Ectodermal cell (in vitro differentiated cells): ENCODE measurements around the gene SLC29A1. TPM values are rescaled to one million over a fixed set of nuclear protein-coding genes. Genes with fewer than 3 reads are reported as not detected.
A peak's percentile ranks its signal among the peaks of the same experiment; 100 is the strongest.

Experiments
- H3K27ac ChIP-seq: 2 replicates; pipeline ENCODE4 v1.7.0; 2013; ENCODE audit warnings: mild to moderate bottlenecking, low read depth, low read length; ENCODE audit not compliant: insufficient read depth, poor library complexity, severe bottlenecking
- H3K27me3 ChIP-seq: 2 replicates; pipeline ENCODE4 v1.7.0; 2013; ENCODE audit warnings: mild to moderate bottlenecking, low read length; ENCODE audit not compliant: insufficient read depth, control insufficient read depth, poor library complexity, severe bottlenecking
- H3K36me3 ChIP-seq: one replicate; pipeline ENCODE4 v1.7.0; 2013; ENCODE audit warnings: low read length; ENCODE audit not compliant: control insufficient read depth, insufficient read depth
- H3K4me1 ChIP-seq: one replicate; pipeline ENCODE4 v1.7.0; 2013; ENCODE audit warnings: low read length; ENCODE audit not compliant: control insufficient read depth, insufficient read depth
- H3K4me3 ChIP-seq: 2 replicates; pipeline ENCODE4 v1.7.0; 2013; ENCODE audit warnings: low read depth, low read length, control low read depth; ENCODE audit not compliant: insufficient read depth
- H3K9me3 ChIP-seq: 2 replicates; pipeline ENCODE4 v1.7.0; 2013; ENCODE audit warnings: mild to moderate bottlenecking, low read length, moderate library complexity; ENCODE audit not compliant: control insufficient read depth
- WGBS, 2 experiments: methylation state at CpG; one replicate each; pipeline ENCODE4 v1.1.7; 2013; ENCODE audit warnings: missing lambda C conversion rate in 2 of 2; 5-methylcytosine and 5-hydroxymethylcytosine counted together
- polyA plus RNA-seq, 4 experiments: library from polyadenylated mRNA; stranded (reverse); fragments of 50-300 nt; gene quantifications; one replicate each; pipeline ENCODE4 v1.2.3, GENCODE V29; 2013

Gene SLC29A1
- 76.4 TPM for polyA plus RNA-seq (2013, experiment 1 of 4)
- 66.5 TPM for polyA plus RNA-seq (2013, experiment 2 of 4)
- 62.2 TPM for polyA plus RNA-seq (2013, experiment 3 of 4)
- polyA plus RNA-seq (2013, experiment 4 of 4), result 69.4 TPM

DNA sequence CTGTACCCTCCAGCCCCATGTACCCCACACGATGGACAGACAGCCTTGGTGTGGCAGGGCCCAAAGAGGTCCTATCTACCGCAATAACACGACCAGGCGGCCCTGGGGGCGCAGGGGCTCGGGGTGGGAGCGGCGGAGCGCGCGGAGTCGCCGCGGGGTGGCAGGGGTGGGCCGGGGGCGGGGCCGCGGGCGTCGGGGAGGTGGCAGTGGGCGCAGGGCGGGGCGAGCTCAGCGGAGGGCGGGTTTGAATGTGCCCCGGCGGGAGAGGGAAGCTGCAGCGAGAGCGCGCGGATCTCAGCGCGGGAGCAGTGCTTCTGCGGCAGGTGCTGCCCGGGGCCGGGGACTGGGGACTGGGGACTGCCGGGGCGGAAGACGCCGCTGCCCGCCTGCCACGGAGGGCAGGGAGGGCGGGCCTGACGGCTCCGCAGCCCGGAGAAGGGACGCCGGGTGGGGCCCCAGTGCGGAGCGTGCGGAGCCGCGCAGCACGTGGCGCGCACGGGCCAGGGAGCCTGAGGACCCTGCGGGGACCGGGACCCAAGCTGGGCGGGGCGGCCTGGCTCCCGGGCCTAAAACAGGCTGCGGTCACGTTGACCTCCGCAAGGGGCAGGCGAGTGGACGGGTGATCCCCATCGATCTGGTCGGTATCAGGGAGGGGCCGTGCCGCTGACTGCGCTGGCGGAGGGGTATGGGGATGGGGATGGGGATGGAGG is at the start of gene SLC29A1:
SLC29A1 (plus strand) TSS at position 277 of the 710 bp plus-strand sequence. CDS start 3,719 bp downstream, outside the sequence.
- Histone ChIP-seq H3K27ac (no peak within 1 kb of the TSS), H3K4me3 (peak within 1 kb of the TSS; percentile 54), H3K9me3 (no peaks in the 10 kb centered on the region), H3K4me1 (peaks cover 48% of the 10 kb centered on the region), H3K36me3 (no peaks in the 10 kb centered on the region), H3K27me3 (no peaks in the 10 kb centered on the region)
- 0% methylated on average over 73 of the region's 73 CpGs for WGBS, 2 experiments

DNA sequence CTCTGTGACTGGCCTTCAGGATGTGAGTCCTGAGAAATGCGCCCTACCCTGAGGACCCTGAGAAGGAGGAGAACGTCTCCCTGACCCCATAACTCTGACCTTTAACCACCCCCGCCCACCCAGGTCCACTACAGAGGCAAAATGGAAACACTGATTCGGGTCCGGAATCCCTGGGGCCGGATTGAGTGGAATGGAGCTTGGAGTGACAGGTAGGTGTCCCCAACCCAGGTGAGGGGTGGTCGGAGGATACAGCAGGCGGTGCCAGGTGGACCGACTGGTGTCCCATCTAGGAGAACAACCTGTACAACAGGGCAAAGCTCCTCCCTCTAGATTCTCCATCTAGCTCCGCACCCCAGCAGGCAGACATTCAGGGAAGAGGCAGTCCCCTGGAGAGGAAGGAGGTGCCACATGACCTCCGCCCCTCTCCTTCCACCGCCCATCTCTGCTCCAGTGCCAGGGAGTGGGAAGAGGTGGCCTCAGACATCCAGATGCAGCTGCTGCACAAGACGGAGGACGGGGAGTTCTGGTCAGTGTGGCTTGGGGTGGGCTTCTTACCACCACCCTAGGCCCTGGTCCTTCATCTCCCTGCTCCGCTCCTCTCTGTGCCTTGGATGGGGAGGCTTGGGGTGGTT is 47.1 kb upstream of the SLC29A1 start:
- no peaks in the 10 kb centered on the region for H3K9me3 ChIP-seq
- no peak overlapping the region for H3K27ac ChIP-seq
- H3K4me3 ChIP-seq, result no peak overlapping the region
- H3K27me3 ChIP-seq, result no peaks in the 10 kb centered on the region
- no peaks in the 10 kb centered on the region for H3K4me1 ChIP-seq
- H3K36me3 ChIP-seq, result no peaks in the 10 kb centered on the region
- WGBS, 2 experiments, result 91 to 92% methylated on average over 14 to 15 of the region's 15 CpGs

DNA sequence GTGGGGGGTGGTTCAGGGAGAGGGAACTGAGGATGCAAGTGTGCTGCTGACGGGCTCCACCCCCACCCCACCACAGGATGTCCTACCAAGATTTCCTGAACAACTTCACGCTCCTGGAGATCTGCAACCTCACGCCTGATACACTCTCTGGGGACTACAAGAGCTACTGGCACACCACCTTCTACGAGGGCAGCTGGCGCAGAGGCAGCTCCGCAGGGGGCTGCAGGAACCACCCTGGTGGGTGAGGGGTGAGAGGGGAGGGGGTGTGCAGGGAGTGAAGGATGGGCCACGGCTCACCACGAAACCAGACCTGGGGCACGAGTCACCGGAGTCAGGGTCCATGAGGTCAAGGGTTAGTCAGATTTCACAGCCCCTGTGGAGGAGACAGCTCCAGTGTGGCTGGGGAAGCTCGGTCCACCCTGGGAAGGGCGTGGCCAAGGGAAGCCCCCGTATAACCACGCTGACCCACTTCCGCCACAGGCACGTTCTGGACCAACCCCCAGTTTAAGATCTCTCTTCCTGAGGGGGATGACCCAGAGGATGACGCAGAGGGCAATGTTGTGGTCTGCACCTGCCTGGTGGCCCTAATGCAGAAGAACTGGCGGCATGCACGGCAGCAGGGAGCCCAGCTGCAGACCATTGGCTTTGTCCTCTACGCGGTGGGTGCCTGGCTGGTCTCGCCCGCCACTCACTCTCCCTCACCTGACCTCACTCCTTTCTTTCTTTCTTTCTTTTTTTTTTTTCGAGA is 46.5 kb upstream of the SLC29A1 start:
- WGBS, 2 experiments, result 88% methylated on average over 24 of the region's 24 CpGs
- no peaks in the 10 kb centered on the region for H3K27me3 ChIP-seq
- H3K4me3 ChIP-seq, result no peak overlapping the region

DNA sequence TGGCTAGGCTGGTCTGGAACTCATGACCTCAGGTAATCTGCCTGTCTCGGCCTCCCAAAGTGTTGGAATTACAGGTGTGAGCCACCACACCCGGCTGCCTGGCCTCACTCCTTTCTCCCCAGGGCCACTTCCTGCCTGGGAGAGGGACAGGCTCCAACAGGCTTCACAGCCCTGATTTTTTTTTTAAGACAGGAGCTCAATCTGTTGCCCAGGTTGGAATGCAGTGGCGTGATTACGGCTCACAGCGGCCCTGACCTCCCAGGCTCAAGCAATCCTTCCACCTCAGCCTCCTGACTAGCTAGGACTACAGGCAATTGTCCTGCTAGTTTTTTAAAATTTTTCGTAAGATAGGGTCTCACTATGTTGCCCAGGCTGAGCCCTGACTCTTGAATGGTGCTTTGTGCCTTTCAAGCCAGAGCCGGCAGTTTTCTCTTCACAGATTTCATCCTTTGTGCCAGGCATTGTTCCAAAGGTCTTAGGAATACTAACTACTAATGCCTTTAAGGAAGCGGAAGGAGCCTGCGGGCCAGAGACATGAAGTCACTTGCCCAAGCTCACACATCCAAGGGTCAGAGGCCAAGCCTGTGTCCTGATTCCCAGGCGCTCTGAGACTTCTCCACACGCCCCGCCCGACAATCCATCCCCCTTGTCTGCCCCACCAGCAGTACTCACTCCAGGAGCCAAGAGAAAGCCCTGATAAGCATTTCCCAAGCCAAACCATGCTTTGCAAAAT is 45.5 kb upstream of the SLC29A1 start:
- Histone ChIP-seq H3K9me3 (no peaks in the 10 kb centered on the region), H3K27ac (no peak overlapping the region), H3K27me3 (no peaks in the 10 kb centered on the region), H3K4me1 (no peaks in the 10 kb centered on the region), H3K36me3 (no peaks in the 10 kb centered on the region), H3K4me3 (no peak overlapping the region)
- WGBS, 2 experiments, result 89 to 90% methylated on average over 13 of the region's 13 CpGs

More for the DNA sequence above, 46.5 kb upstream of the SLC29A1 start:
- H3K9me3 ChIP-seq, result no peaks in the 10 kb centered on the region
- H3K27ac ChIP-seq, result no peak overlapping the region
- no peaks in the 10 kb centered on the region for H3K4me1 ChIP-seq
- no peaks in the 10 kb centered on the region for H3K36me3 ChIP-seq

DNA sequence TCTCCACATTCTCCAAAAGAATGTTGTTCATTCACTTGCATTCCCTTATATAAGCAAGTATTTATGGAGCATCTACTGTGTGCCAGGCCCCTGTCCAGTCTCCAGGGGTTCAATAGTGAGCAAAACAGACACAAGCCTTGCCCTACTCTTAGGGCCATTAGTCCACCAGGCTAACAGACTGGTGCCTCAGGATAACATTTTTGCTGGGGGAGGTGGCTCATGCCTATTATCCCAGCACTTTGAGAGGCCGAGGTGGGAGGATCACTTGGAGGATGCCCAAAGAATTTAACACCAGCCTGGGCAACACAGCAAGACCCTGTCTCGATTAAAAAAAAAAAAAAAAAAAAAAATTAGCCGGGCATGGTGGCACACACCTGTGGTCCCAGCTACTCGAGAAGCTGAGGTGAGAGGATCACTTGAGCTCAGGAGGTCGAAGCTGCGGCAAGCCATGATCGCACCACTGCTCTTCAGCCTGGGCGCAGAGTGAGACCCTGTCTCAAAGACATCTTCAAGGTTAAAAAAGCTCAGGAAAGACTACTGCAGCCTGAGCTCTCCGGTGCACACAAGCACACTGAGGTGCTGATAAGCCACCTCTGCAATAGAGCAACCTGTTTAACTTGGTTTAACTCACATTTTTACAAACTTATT is 44.8 kb upstream of the SLC29A1 start:
- no peaks in the 10 kb centered on the region for H3K9me3 ChIP-seq
- no peak overlapping the region for H3K4me3 ChIP-seq
- H3K27me3 ChIP-seq, result no peaks in the 10 kb centered on the region
- H3K36me3 ChIP-seq, result no peaks in the 10 kb centered on the region
- no peak overlapping the region for H3K27ac ChIP-seq
- WGBS, 2 experiments, result 93 to 96% methylated on average over 9 of the region's 9 CpGs
- no peaks in the 10 kb centered on the region for H3K4me1 ChIP-seq

DNA sequence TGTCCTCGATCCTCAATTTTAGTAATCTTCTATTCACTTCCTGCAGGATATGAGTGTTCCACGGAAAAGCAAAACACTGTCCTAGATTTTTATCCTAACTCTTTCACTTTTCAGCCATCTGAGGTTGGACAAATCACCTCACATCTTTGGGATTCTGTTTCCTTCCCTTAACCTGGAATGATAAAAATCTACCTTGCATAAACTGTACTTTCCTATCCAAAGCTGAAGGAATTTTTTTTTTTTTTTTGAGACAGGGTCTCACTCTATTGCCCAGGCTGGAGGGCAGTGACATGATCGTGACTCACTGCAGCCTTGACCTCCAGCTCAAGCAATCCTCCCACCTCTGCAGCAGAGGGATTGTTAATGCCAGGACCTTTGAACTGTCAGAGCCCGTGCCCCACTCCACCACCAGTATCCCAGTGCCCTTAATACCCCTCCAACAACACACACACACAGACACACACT is 44.3 kb upstream of the SLC29A1 start:
- Histone ChIP-seq H3K9me3 (no peaks in the 10 kb centered on the region), H3K36me3 (no peaks in the 10 kb centered on the region), H3K4me3 (no peak overlapping the region), H3K27me3 (no peaks in the 10 kb centered on the region), H3K4me1 (no peaks in the 10 kb centered on the region), H3K27ac (no peak overlapping the region)
- WGBS, 2 experiments, result 81 to 91% methylated on average over 4 of the region's 4 CpGs

DNA sequence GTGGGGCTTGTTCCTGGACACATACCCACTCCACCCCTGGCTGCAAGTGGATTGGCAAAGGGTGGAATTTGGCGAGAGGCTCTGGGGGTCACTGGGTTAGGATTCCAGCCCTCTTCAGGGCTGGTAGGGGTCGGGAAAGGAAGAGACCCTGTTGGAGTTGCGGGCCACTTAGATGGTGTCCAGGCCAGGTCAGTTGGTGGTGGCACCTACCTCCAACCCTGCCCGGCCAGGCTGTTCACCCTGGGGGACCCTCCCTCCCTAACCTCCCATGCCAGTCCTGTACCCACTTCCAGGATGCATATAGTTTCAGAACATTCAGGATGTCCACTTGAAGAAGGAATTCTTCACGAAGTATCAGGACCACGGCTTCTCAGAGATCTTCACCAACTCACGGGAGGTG is 43.7 kb upstream of the SLC29A1 start:
- no peaks in the 10 kb centered on the region for H3K36me3 ChIP-seq
- H3K9me3 ChIP-seq, result no peaks in the 10 kb centered on the region
- no peak overlapping the region for H3K4me3 ChIP-seq
- WGBS, 2 experiments, result 91 to 94% methylated on average over 7 of the region's 7 CpGs
- H3K27ac ChIP-seq, result no peak overlapping the region
- no peaks in the 10 kb centered on the region for H3K4me1 ChIP-seq
- no peaks in the 10 kb centered on the region for H3K27me3 ChIP-seq

DNA sequence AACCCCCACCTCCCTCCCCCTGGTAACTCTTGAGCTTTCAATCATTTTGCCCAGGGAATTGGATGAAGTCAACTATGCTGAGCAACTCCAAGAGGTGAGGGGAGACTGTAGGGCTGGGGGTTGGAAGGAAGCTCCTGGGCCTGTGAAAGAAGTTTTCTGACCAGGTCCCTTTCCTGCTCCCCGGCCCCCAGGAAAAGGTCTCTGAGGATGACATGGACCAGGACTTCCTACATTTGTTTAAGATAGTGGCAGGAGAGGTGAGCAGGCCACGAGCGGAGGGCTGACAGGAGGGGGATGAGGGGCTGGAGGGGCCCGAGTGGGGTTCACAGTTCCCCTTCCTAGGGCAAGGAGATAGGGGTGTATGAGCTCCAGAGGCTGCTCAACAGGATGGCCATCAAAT is 43.0 kb upstream of the SLC29A1 start:
- Histone ChIP-seq H3K36me3 (no peaks in the 10 kb centered on the region), H3K9me3 (no peaks in the 10 kb centered on the region), H3K4me1 (no peaks in the 10 kb centered on the region), H3K27me3 (no peaks in the 10 kb centered on the region), H3K4me3 (no peak overlapping the region), H3K27ac (no peak overlapping the region)
- 95 to 98% methylated on average over 4 of the region's 4 CpGs for WGBS, 2 experiments

DNA sequence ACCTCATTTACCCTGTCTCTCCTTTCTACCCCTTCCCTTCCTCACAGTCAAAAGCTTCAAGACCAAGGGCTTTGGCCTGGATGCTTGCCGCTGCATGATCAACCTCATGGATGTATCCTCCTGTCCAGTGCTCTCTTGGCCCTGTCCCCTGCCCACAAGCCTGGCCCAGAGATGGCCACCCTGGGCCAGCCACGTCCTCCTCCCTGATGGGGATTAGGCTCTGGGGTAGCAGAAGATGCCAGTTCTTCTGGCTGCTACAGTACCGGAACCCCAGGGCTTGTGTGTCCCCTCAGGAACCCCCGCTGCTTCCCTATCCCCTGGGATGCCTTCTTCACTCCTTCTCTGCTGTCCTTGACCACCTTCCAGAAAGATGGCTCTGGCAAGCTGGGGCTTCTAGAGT is 42.5 kb upstream of the SLC29A1 start:
- Histone ChIP-seq H3K4me3 (no peak overlapping the region), H3K9me3 (no peaks in the 10 kb centered on the region), H3K4me1 (peaks cover 3% of the 10 kb centered on the region), H3K36me3 (no peaks in the 10 kb centered on the region), H3K27me3 (no peaks in the 10 kb centered on the region), H3K27ac (no peak overlapping the region)
- WGBS, 2 experiments, result 89 to 91% methylated on average over 4 of the region's 4 CpGs
